HG02763 (cell line): ENCODE results near the gene UTP4.

ENCODE experiments used
- ATAC-seq: cut with Tn5 transposase; IDR thresholded peaks from one replicate; pipeline ENCODE4 v1.9.1; 2021; ENCODE audit warnings: mild to moderate bottlenecking, moderate library complexity; ENCODE audit not compliant: unreplicated experiment

UTP4 gene

GRCh38 chr16:69201291-69201690, 68.8 kb downstream of the UTP4 start:
- ATAC-seq = no peak

- ATAC-seq = no peak
These were observed 69.3 kb downstream of the UTP4 start for GRCh38 chr16:69201787-69202186.

- no peak for ATAC-seq
These were observed 71.7 kb downstream of the UTP4 start for GRCh38 chr16:69204172-69204571.

- ATAC-seq = no peak
These were observed 77.3 kb downstream of the UTP4 start for GRCh38 chr16:69209735-69210134.

DNA sequence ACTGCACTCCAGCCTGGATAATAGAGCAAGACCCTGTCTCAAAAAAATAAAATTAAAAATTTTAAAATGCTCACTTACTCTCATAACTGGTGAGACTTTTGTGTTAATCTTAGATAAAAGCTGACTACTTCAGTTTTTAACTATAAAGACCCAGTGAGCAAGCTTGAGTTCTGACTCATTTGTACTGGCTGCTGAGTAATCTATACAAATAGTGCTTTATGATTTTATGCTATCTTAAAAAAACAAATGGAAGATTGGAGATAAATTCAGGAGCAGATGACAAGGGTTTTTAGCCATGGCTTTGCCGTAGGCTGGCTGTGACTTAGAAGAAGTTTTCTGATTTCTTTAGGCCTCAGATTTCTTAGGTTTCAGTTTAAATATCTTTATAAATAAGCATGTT, 85.0 kb downstream of the UTP4 start:
- no peak for ATAC-seq
